GM23338 (cell line): ENCODE data around the gene BICD2.

Experiments
- CREB1 ChIP-seq: fragments of 250-450 bp; sonication (Bioruptor Pico); IDR thresholded peaks from 2 replicates; pipeline ENCODE4 v1.5.0; 2020; ENCODE audit warnings: low read depth, mild to moderate bottlenecking, moderate library complexity
- CTCF ChIP-seq, 2 experiments: fragments of 200-600 bp in 1 of 2; sonication (generic) in 1 of 2; conservative IDR thresholded peaks; 2 replicates each; pipeline versions ENCODE4 v1.5.1 to v1.6.1; 2016 to 2017; ENCODE audit warnings: antibody characterized with exemption in 2 of 2, low read depth in 2 of 2, mild to moderate bottlenecking in 2 of 2, moderate library complexity in 1 of 2
- ETS1 ChIP-seq: IDR thresholded peaks from 2 replicates; pipeline ENCODE4 v1.6.1; 2016; ENCODE audit warnings: antibody characterized with exemption
- EZH2 ChIP-seq: fragments of 200-600 bp; sonication (generic); IDR thresholded peaks from one replicate; pipeline ENCODE4 v1.8.0; 2017; ENCODE audit warnings: antibody characterized with exemption, mild to moderate bottlenecking, low read depth; ENCODE audit not compliant: unreplicated experiment
- EZH2phosphoT487 ChIP-seq: fragments of 200-600 bp; sonication (generic); IDR thresholded peaks from one replicate; pipeline ENCODE4 v1.8.1; 2018; ENCODE audit warnings: antibody characterized with exemption; ENCODE audit not compliant: unreplicated experiment
- POLR2AphosphoS5 ChIP-seq: IDR thresholded peaks from 2 replicates; pipeline ENCODE4 v1.6.1; 2016; ENCODE audit warnings: antibody characterized with exemption, low read depth
- TF ChIP-seq, protein P1 (sequence below): IDR thresholded peaks from one replicate; pipeline ENCODE4 v1.6.1; 2018; ENCODE audit warnings: antibody characterized with exemption; ENCODE audit not compliant: unreplicated experiment

- no peak for TF ChIP-seq CTCF (conservative IDR thresholded peaks at IDR 0.05; ENCODE audit: low read depth in 2 of 2)
- TF ChIP-seq EZH2 = no peak
- no peak for TF ChIP-seq ETS1
- no peak for TF ChIP-seq POLR2AphosphoS5
- TF ChIP-seq, protein P1, sequence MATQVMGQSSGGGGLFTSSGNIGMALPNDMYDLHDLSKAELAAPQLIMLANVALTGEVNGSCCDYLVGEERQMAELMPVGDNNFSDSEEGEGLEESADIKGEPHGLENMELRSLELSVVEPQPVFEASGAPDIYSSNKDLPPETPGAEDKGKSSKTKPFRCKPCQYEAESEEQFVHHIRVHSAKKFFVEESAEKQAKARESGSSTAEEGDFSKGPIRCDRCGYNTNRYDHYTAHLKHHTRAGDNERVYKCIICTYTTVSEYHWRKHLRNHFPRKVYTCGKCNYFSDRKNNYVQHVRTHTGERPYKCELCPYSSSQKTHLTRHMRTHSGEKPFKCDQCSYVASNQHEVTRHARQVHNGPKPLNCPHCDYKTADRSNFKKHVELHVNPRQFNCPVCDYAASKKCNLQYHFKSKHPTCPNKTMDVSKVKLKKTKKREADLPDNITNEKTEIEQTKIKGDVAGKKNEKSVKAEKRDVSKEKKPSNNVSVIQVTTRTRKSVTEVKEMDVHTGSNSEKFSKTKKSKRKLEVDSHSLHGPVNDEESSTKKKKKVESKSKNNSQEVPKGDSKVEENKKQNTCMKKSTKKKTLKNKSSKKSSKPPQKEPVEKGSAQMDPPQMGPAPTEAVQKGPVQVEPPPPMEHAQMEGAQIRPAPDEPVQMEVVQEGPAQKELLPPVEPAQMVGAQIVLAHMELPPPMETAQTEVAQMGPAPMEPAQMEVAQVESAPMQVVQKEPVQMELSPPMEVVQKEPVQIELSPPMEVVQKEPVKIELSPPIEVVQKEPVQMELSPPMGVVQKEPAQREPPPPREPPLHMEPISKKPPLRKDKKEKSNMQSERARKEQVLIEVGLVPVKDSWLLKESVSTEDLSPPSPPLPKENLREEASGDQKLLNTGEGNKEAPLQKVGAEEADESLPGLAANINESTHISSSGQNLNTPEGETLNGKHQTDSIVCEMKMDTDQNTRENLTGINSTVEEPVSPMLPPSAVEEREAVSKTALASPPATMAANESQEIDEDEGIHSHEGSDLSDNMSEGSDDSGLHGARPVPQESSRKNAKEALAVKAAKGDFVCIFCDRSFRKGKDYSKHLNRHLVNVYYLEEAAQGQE = no peak
- no peak for TF ChIP-seq CREB1 (CRISPR knock-in tag)
- no peak for TF ChIP-seq EZH2phosphoT487
Observed at GRCh38 chr9:92774274-92774673, 9.6 kb upstream of the BICD2 start.
